8988T (cell line): ENCODE measurements around the gene TSPOAP1.

Source experiments
- DNase-seq: peaks from one replicate; pipeline ENCODE4 v3.0.0; 2011

Gene TSPOAP1

GRCh38 chr17:58329035-58329809, 627 bp upstream of the TSPOAP1 start:
- peak; percentile 37 for DNase-seq

DNA sequence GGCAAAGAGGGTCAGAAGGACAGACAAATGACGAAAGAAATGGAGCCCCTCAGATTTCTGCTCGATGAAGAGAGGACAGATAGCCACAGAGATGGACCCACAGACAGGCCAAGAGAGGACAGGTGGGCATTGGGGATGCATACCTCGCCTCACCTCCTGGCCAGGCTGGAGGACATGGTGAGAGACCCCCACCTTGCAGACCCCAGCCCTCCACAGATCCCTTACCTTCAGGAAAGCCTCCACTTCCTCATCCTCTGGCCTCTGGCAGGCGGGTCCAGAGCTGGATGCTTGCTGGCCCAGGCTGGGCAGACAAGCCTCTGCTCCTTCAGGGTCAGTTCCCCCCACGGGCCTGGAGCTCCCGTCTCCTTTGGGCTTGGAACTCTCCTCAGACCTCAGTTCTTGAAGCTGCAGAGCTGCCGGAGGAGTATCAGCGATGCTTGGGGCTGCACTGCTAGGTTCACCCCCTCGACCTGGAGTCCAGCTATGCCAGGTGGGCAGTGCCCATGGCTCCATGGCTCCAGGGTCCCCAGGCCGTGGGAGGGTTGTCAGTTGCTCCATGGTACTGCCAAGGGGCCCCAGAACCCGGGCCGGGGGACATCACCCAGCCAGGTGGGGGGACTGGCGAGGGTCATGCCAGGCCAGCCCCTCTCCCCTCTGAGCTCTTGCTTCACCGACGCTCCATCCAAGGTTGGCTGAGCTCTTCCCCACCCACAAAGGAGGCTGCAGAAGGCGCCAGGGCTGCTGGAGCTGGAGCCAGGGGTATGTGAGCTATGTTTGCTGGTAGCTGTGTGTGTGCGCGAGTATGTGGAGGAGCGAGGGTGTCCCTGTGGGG, 1.0 kb downstream of the TSPOAP1 start:
- DNase-seq = peak; percentile 15

GRCh38 chr17:58326609-58327362, 1.8 kb downstream of the TSPOAP1 start:
- DNase-seq = peak; percentile 31

GRCh38 chr17:58325976-58326468, 2.6 kb downstream of the TSPOAP1 start:
- DNase-seq = peak; percentile 39

DNA sequence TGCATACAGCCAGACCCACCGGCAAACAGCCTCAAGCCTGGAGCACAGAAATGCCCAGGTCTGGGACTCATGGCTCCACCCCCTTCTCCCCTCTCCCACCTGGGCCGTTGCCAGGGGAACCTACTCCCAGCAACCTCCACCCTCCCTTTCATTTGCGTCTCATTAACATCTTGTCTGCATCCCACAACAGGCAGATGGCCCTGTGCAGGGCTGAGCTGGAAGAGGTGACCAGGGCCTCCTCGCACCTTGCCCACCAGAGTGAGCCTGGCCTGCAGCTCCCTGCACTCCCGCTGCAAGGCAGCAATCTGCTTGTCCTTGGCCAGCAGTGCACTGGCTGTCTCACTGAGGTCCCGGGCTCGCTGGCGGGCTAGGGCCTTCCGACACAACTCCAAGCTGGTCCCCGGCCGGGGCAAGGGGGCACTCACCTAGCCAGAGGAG, 3.3 kb downstream of the TSPOAP1 start:
- peak; percentile 33 for DNase-seq

DNA sequence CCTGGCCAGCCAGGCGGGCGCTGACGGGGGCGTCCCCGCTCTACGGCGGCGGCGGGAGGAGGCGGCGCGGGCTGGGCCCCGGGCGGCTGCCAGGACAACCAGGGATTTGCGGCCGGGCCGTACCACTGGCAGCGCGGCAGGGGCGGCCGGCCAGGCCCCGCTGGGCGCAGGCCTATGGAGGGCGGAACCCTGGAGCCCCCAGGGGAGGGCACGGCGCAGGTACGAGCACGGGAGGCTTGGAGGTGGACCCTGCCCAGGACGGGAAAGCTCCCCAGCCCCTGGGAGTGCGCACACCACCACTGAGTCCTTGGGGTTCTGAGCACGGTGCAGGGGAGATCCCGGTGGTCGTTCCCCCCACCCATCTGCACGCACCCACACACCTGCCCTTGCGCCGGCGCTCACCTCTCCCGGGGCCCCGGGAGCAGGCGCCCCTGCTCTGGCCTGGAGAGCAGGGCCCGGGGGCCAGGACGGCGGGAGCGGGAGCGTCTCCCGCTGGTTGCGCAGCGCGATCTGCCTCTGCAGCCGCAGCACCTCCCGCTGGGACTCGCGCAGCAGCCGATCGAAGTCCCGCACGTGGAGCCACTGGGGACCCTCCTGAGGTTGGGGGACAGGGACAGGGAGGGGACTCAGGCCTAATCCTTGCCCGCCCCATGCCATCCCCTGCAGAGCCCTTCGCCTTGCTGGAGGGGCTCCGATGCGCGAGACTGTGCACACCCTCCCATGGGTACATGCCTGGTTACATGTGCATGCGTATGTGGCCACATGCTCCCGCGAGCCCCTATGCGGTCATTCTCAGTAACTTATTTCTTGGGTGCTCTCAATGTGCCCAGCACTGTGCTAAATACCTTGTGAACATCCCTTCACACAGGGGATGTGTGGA, 3.9 kb downstream of the TSPOAP1 start:
- peak; percentile 13 for DNase-seq

DNA sequence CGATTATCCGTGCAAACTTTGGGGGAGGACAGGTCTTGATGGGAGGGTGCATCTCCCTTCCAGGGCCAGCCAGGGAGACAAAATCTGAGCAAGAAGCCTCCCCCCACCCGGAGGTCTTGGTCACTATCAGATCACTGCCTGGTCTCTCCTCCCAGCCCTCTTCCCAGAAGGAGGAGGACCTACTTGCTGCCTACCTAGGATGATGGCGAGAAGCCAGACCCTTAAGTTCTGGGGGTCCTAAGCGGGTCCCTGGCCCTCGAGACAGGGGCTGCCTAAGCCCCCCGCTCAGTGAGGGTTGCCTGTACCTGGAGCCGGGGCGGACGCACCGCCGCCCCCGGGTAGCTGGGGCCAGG, 4.6 kb downstream of the TSPOAP1 start:
- DNase-seq = peak; percentile 21

- peak; percentile 27 for DNase-seq
These were observed 5.1 kb downstream of the TSPOAP1 start for GRCh38 chr17:58323366-58324055.

DNA sequence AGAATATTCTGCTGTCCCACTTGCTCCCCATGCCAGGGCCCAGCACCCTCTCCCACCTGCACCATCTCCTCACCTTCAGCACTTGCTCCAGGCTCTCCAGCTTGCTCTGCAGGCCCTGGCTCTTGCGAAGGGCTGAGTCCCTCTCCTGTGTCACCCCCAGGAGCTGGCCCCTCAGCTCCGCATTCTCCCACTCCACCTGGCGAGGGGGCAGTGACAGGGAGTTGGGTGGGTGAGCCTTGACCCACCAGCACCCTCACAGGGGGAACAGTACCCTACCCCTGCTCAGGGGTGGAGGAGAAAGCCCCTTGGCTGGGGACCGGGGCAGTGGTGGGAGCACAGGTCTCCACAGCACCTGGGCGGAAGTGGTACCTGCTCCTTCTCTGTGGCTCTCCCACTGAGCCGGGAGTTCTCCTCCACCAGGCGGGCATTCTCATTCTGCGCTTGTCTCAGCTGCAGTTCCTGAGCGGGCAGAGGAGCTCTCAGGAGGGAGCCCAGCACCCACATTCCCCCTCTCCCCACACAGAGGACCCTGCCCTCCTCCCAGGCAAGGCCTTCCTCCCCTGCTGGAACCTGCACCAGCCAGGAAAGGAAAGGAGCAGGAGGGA, 5.9 kb downstream of the TSPOAP1 start:
- peak; percentile 23 for DNase-seq

DNA sequence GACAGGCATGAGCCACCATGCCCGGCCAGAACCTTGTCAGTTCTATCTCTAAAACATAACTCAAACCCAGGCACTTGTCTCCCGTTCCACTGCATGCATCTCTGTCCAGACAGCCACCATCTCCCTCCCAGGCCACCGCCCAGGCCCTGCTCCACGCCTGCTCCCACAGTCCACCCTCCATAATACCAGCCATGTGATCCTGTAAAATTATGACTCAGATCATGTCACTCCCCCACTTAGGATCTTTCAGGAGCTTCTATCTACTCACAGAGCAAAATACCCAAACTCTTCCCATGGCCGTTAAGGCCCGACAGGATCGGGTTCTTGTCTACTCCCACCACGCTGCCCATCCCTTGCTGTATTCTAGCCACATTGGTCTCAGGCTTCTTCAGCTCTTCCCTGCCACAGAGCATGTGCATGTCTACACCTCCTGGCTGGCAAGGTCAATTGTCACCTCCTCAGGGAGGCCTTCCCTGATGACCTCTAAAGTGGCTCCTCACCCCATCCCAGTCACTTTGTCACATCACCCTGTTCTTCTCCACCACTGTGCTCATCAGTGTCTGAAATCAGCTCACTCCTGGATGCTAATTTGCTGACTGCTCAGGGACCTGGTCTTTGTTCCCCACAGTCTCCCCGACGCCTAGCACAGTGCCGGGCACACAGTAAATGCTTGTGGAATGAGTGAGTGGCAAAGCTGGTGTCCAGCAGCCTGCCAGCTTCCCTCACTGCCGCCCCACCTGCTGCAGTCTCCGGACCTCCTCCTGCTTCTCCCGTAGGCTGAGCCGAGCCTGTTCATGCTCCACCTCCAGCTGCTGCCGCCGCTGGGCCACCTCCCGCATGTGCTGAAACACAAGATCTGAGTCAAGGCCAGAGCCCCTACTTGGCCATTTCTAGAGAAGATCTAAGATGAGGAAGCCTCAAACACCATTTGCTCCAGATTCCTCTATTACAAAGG, 6.7 kb downstream of the TSPOAP1 start:
- peak; percentile 8 for DNase-seq

DNA sequence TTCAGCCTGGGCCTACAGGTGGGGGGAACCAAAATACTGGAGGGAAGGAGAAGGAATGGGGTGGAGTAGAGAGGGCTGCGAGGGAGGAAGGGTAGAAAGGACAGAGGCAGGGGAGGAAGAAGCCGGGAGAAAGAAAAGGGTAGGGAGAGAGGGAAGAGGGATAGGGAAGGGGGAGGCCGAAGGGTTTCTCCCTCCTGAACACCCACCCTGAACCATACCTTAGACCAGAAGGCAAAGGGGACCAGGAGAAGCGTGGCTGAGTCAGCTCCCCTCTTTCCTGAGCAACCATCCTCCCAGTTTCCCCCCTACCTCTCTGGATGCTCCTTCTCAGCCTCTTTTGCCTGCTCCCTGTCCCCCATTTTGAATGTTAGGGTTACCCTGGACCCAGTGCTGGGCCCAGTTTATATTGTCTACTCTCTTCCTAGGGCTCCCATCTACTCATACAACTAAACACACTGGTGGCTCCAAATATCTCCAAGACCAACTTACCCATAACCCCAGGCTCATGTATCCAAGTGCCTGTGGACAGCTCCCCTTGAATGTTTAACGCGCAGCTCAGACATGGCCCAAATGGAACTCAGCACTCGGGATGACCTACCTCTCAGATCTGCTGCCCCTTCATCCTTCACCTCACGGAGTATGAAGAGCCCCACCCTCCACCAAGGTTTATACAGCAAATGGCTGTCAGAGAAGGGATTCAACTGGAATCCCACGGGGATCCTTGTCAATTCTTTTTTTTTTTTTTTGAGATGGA, 7.8 kb downstream of the TSPOAP1 start:
- peak; percentile 8 for DNase-seq

- no peak for DNase-seq
These were observed 8.4 kb downstream of the TSPOAP1 start for GRCh38 chr17:58320163-58320558.

GRCh38 chr17:58319173-58320162, 9.1 kb downstream of the TSPOAP1 start:
- no peak for DNase-seq

DNA sequence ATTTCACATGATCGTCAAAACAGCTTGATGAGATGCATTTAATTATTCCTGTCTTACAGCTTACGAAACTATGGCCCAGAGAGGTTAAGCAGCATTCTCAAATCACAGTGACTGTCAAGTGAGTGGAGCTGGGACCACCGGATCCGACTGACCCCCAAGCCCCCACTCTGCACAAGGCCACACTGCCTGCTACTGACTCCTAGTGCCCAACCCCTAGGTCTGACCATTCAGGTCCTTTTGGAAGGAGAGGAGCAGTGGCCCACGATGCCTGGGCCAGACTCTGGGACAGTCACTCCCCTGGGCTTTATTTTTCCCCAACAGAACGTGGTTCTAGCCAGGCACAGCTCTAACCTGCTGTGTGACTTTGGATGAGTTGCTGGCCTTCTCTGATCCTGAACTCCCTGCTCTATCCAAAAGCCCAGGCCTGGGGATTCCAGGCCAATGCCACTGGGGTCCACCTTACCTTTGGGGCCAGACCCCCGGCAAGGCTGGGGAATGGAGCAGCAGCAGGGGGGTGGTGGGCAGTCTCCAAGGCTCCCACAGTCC, 9.9 kb downstream of the TSPOAP1 start:
- peak; percentile 3 for DNase-seq

GRCh38 chr17:58318065-58318481, 10.5 kb downstream of the TSPOAP1 start:
- peak; percentile 5 for DNase-seq

DNA sequence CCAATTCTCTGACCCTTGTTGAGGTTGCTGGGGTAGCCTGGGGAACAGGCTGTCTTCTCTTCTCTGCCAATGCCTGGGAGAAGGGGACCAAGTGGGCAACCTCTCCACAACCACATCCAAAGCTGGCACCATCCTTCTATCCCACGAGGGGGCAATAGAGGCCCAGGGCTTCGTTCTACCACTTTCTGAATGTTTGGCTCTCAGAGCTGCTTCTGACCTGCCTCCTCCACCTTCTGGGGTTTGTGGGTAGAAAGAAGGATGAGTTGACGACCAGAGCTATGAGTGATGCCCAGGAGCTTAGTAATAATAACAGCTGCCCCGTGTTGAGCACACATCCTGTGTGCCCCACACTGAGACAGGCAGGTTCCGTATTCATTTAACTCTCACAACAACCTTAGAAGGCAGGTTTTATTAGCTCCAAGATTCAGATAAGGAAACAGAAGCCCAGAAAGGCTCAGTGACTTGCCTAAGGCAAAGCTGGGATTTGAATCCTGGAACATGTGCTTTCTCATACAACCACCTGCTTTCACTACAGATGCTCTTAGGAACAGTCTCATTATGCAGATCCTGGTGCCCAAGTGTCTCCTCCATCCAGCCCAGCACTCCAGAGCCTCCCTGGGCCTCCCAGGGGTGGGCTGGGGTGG, 11.1 kb downstream of the TSPOAP1 start:
- DNase-seq = peak; percentile 71
